HG03432 (cell line): Measurements from ENCODE around the gene PIGU.
"Not testable (repeated sequence)": the region's sequence is repeated elsewhere in the genome, so short reads cannot be mapped to it uniquely, and the experiment has no call there.

Experiments
- ATAC-seq: cut with Tn5 transposase; IDR thresholded peaks from one replicate; pipeline ENCODE4 v1.9.1; 2021; ENCODE audit warnings: mild to moderate bottlenecking, moderate library complexity; ENCODE audit not compliant: unreplicated experiment

PIGU gene

DNA sequence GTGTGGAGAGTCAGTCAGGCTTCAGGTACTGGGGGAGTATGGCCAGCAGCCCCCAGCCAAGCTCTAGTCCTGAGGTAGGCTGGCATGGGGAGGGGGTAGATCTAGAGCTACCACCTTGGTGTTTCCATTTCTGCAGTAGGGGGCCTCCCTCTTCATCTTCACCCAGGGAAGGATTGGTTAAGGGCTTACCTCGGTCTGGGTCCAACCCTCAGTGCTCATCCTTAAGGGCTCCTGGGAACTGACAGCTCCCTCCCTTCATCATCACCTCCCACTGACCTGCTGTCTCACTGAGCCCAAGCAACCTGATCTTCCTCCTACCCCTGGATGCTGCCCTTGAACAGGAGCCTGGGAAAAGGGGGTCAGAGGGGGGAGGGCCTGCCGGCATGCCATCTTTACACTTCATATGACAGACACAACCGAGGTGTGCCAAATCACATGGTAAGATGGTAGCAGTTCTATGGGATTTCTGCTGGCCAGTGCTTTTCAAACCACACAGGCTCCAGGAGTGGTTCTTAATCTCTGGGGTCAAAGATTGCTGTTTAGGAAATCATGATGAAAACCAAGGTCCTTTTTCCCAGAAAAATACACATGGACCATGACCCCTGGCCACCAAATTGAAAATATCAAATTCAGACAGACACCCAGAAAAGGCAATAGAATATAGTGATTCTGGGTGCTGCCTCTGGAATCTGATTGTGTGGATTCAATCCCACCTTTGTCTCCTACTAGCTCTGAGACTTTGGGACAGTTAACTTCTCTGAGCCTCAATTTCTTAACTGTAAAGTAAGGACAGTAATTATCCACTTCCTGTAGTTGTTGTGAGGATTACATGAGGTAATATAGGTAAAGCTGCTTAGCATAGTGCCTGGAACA is 30.3 kb upstream of the PIGU start:
- no peak for ATAC-seq

DNA sequence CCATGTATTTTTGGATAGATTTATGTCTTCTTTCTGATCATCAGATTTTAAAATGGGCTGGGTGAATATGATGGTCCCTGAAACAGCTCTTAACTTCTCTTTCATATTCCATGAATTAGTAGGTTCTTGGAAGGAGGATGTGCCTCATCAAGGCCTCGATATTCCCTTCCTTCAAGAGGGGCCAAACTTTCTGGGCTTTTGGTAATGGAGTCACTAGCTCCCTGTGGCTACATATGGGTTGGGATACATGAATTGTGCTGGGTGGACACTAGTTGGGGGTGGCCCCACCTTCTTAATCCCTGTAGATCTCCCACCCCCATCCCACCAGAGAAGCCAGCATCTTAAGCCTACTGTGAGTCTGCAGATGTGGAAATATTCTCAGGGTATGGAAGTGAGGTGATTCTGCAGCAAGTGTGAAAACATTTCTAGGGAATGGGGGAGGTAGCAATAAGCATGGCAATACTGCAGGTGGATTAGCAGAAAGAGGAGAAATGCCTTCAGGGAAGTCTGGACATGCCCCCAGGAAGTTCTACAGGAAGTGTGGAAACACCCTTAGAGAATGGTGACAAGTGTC is 29.5 kb upstream of the PIGU start:
- no peak for ATAC-seq

- ATAC-seq, result no peak
These were observed 28.8 kb upstream of the PIGU start for GRCh38 chr20:34705397-34706301.

GRCh38 chr20:34705008-34705396 is 28.1 kb upstream of the PIGU start:
- no peak for ATAC-seq

- ATAC-seq, result peak; percentile 47
These were observed 27.5 kb upstream of the PIGU start, which contains the start of gene TP53INP2 for GRCh38 chr20:34704177-34705007. TP53INP2 (plus strand) TSS chr20:34704344; CDS start chr20:34708740, 4,396 bp downstream.

- ATAC-seq, result no peak
These were observed 26.7 kb upstream of the PIGU start for GRCh38 chr20:34703424-34704176.

DNA sequence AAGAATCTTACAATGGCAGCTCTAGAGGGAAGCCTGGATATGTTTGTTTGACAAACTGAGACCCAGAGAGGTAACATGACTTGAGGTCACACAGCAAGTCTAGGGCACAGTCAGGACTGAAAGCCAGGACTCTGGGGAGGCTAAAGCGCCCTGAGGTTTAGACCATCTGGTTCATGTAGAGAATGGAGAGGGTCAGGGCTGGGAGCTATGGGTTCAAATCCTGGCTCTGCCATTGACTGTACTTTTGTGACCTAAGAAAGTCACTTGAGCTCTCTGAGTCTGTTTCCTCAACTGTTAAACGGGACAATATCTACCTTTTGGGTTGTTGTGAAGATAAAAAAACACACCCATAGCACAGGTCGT is 26.1 kb upstream of the PIGU start:
- no peak for ATAC-seq

GRCh38 chr20:34701405-34702085 is 24.7 kb upstream of the PIGU start:
- no peak for ATAC-seq

DNA sequence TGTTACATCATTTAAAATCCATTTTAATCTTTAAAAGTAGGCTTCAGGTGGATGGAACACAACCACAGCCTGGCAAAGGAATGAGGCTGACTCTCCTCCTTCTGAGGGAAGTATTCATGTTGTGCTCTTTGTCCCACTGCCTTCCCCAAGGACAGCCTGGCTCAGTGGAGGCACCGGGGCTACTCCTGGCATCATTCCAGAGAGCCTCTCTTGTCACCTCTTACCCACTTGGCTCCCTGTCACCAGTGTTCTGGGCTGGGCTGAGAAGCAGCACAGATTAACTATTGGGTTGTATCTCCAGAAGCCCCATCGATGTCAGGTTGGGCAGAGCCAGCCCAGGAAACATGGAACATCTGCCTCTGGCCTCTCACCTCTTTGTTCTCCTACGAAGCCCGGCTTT is 16.5 kb upstream of the PIGU start:
- no peak for ATAC-seq

GRCh38 chr20:34691838-34692237 is 14.9 kb upstream of the PIGU start:
- no peak for ATAC-seq

DNA sequence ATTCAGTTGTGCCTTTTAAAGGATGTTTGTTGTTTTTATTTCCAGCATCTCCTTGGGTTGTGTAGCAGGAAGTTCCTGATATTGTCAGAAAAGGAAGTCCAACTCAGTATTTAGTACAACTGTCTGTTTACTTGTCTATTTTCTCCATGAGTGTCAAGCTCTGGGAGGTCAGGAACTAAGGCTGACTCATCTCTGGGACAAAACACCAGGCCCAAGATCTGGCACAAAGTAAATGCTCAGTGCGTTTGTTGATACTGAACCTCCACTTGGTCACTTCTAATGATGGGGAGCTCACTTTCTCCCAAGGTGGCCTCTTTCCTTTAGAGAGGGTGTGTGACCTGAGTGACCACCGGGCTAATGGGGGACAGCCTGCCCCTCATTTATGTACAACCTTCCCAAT is 12.6 kb upstream of the PIGU start:
- no peak for ATAC-seq

DNA sequence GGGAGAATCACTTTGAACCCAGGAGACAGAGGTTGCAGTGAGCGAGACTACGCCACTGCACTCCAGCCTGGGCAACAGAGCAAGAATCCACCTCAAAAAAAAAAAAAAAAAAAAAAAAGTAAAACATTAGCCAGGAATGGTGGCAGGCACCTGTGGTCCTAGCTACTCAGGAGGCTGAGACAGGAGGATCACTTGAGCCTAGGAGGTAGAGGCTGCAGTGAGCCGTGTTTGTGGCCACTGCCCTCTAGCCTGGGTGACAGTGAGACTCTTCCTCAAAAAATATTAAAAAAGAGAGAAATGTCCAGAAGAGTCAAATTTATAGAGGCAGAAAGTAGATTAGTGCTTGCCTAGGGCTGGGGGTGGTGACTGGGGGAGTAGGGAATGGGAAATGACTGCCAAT is 6.8 kb upstream of the PIGU start:
- ATAC-seq, result no peak

DNA sequence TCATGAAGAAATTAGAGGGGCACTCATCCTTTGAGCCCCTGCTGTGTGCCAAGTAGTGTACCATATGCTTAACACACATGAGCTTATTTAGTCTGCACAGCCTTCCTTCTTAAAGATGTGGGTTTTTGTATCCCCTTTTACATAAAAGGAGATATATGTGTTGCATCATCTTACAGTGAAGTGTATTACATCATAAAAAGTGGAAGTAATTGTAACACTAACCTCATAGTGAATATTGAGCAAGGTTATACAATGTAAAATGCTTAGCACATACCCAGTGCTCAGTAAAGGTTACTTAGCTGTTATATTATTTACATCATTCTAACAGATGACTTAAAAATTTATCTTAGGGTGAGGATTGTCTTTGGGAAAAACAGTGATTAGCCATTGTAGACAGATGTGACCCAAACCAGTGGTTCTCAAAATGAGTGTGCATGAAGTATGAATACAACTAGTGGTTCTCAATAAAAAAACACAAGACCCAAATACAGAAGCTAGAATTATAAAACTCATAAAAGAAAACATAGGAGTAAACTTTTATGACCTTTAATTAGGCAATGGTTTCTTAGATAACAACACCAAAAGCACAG is 3.8 kb upstream of the PIGU start:
- no peak for ATAC-seq

DNA sequence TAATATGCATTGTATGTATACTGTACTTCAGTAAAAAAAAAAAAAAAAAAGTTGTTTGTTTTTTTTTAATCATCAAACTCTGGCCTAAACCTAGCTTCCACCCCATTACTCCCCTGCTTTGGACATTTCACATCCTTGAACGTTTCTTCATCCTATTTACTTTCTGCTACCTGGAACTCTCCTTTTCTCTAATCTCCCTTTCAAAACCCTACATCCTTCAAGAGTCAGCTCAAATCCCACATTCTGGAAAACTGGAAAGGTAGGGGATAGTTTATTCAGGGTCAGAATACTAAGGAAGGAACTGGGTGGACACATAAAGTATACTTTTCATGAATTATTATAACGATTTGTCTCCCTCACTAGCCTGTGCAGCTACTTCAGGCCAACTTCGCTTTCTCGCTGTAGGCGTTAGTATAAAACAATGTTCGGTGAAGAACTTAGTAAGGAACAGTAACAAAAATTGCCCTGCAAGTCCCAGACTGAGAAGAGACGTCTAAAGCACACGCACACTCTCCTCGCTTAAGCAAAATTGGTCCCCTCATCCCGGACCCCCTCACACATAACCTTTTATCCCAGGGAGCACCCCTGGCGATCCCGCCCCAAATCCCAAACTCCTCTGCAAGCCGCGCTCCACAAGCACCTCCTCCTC is 775 bp downstream of the PIGU start:
- no peak for ATAC-seq

GRCh38 chr20:34675561-34675960 is 1.3 kb downstream of the PIGU start:
- ATAC-seq, result no peak

GRCh38 chr20:34673412-34673811 is 3.5 kb downstream of the PIGU start:
- no peak for ATAC-seq

DNA sequence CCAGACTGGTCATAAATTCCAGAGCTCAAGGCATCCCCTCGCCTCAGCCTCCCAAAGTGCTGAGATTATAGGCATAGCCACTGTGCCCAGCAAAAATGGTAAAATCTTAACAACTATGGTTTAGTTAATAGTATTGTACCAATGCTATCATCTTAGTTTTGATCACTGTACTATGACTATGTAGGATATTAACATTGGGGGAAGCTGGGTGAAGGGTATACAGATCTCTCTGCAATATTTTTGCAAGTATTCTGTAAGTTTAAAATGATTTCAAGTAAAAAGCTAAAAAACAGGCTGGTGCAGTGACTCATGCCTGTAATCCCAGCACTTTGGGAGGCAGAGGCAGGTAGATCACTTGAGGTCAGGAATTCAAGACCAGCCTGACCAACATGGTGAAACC is 7.8 kb downstream of the PIGU start:
- no peak for ATAC-seq

DNA sequence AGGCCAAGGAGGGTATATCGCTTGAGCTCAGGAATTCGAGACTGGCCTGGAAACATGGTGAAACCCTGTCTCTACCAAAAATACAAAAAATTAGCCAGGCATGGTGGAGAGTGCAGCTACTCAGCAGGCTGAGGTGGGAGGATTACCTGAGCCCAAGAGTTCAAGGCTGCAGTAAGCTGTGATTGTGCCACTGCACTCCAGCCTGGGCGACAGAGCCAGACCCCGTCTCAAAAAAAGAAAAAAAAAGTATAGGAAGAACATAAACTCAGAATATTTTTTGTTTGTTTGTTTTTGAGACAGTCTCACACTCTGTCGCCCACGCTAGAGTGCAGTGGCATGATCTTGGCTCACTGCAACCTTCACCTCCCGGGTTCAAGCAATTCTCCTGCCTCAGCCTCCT is 12.1 kb downstream of the PIGU start:
- not testable (repeated sequence) for ATAC-seq
